NCI-H128 (cell line): ENCODE data around the gene EVPLL.
"Not testable (repeated sequence)": the region's sequence is repeated elsewhere in the genome, so short reads cannot be mapped to it uniquely, and the experiment has no call there.

Source experiments
- DNase-seq: peaks from one replicate; lab custom pipeline; 2025; ENCODE audit not compliant: unreplicated experiment; lab: John Stamatoyannopoulos, UW

EVPLL gene

DNA sequence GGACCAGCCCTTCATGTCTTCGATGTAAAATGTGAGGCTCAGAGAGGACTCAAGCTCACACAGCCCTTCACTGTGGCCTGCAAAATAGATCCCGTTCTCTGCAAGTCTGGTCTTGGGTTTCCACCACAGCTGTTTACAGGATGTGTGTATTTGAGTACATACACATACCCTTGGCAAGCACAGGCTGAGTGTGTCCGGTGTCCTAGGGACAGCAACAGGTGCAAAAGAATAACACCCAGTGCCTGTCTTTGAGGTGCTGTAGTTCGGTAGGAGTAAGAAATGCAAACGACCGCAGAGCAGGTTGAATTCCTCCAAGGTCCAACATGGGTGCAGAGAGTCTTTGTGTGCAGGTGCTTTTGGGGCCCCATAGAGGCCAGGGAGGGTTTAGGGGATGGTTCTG, 44.9 kb downstream of the EVPLL start:
- not testable (repeated sequence) for DNase-seq

DNA sequence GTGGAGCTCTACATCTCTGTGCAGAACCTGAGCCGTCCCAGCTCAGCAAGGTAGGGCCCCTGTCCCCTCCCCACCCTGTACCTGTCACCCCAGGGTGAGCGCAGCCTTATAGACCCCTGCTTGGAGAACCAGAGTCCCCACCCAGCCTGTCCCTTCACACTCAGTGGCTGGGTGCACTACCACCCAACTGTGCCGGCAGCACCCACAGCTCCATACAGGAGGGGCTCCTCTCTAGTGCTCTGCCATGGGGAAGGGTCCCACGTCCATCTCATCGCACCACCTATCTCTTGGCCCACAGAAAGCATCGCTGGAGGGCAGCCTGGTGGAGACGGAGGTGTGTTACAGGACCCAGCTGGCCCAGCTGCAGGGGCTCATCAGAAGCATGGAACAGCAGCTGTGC, 45.4 kb downstream of the EVPLL start:
- not testable (repeated sequence) for DNase-seq

DNA sequence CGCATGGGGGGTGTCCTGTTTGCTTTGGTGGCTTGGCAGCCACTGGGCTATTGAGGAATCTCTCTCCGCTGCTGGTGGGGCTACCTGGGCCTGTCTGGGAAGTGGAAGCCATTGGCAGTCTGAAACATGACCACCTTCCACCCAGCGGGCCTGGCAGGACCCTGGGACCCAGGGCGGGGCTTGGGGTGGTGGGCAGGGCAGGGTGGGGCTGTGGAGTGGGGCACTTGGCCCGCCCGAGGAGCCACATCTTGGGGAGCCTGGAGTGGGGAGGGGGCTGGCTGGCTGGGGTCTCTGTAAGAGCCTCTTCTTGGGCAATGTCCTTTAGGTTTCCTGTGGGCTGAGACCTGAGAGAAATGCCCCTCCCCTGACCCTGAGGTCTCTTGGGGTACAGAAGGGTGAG, 48.0 kb downstream of the EVPLL start:
- DNase-seq: not testable (repeated sequence)

DNA sequence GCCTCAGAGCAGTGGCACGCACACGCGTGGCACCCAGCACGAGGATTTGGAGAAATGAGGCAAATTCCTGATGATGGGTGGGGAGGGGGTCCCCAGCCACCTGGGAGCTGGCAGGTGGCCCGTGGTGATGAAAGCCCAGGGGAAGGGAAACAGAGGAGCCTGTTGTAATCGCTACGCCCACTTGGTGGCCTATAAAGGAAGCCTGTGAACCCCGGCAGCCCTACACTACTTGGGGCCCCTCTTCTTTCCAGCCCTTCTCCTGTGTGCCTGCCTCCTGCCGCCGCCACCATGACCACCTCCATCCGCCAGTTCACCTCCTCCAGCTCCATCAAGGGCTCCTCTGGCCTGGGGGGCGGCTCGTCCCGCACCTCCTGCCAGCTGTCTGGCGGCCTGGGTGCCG, 49.1 kb downstream of the EVPLL start:
- not testable (repeated sequence) for DNase-seq

DNA sequence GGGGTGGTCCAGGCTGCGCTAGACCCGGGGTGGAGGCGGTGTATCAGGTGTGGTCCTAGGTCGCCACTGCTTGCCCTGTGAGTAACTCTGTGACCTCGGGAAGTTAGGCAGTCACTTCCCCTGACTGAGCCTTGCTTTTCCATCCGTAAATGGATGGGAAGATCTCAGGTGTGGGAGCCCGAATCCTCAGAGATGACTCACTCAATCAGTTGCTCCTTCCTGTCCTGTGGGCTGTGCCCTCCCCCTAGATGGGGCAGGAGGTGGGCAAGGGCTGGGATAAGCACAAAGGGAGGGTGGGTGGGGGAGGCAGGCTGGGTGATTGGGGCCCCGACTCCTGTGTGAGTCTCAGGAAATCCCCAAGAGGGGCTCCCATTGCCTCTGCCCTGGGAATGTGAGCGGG, 54.6 kb downstream of the EVPLL start:
- not testable (repeated sequence) for DNase-seq
